HL-60 (cell line): ENCODE measurements around the gene CCT2.

Experiments
- DNase-seq, 2 experiments: peaks; one replicate each; pipeline ENCODE4 v3.0.0-alpha.2; 2010 to 2020; ENCODE audit warnings: low read depth in 1 of 2, low spot score in 1 of 2
- H3K27ac ChIP-seq: fragments of 250-450 bp; sonication (Bioruptor Pico); replicated peaks from 2 replicates; pipeline ENCODE4 v1.5.1; 2020; ENCODE audit warnings: mild to moderate bottlenecking, moderate library complexity
- H3K27me3 ChIP-seq: fragments of 250-450 bp; sonication (Bioruptor Pico); 2 replicates; pipeline ENCODE4 v1.5.1; 2021; ENCODE audit warnings: mild to moderate bottlenecking, moderate library complexity; ENCODE audit not compliant: insufficient read depth, poor library complexity, severe bottlenecking
- H3K4me3 ChIP-seq: replicated peaks from 2 replicates; pipeline ENCODE4 v1.5.1; 2011; ENCODE audit warnings: mild to moderate bottlenecking, control low read depth, low read length; ENCODE audit not compliant: insufficient read depth
- GABPA ChIP-seq: IDR thresholded peaks from 2 replicates; pipeline ENCODE4 v1.6.1; 2012; ENCODE audit warnings: low read depth
- POLR2AphosphoS5 ChIP-seq: IDR thresholded peaks from 2 replicates; pipeline ENCODE4 v1.6.1; 2012; ENCODE audit warnings: low read depth
- SPI1 ChIP-seq: IDR thresholded peaks from 2 replicates; pipeline ENCODE4 v1.6.1; 2012; ENCODE audit warnings: low read depth, mild to moderate bottlenecking, borderline replicate concordance
- TF ChIP-seq, protein P1 (sequence below): IDR thresholded peaks from 2 replicates; pipeline ENCODE4 v1.6.1; 2012; ENCODE audit warnings: low read depth; ENCODE audit not compliant: insufficient replicate concordance
- TF ChIP-seq, protein P2 (sequence below): IDR thresholded peaks from one replicate; pipeline ENCODE4 v1.5.1; 2011; ENCODE audit warnings: low read length, control low read depth, inconsistent platforms; ENCODE audit not compliant: insufficient read depth

CCT2 gene

DNA sequence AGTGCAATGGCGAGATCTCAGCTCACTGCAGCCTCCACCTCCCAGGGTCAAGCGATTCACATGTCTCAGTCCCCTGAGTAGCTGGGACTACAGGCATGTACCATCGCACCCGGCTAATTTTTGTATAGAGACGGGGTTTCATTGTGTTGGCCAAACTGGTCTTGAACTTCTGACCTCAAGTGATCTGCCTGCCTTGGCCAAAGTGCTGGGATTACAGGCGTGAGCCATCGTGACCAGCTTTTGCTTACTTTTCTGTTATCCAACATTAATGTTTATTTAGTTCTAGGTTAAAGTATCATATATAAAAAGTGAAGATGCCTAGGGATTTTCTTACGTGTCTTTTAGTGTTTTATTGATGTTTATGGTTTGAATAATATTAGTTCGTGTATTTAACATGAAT is 28.9 kb upstream of the CCT2 start:
- TF ChIP-seq POLR2AphosphoS5 = no peak
- TF ChIP-seq, protein P1, sequence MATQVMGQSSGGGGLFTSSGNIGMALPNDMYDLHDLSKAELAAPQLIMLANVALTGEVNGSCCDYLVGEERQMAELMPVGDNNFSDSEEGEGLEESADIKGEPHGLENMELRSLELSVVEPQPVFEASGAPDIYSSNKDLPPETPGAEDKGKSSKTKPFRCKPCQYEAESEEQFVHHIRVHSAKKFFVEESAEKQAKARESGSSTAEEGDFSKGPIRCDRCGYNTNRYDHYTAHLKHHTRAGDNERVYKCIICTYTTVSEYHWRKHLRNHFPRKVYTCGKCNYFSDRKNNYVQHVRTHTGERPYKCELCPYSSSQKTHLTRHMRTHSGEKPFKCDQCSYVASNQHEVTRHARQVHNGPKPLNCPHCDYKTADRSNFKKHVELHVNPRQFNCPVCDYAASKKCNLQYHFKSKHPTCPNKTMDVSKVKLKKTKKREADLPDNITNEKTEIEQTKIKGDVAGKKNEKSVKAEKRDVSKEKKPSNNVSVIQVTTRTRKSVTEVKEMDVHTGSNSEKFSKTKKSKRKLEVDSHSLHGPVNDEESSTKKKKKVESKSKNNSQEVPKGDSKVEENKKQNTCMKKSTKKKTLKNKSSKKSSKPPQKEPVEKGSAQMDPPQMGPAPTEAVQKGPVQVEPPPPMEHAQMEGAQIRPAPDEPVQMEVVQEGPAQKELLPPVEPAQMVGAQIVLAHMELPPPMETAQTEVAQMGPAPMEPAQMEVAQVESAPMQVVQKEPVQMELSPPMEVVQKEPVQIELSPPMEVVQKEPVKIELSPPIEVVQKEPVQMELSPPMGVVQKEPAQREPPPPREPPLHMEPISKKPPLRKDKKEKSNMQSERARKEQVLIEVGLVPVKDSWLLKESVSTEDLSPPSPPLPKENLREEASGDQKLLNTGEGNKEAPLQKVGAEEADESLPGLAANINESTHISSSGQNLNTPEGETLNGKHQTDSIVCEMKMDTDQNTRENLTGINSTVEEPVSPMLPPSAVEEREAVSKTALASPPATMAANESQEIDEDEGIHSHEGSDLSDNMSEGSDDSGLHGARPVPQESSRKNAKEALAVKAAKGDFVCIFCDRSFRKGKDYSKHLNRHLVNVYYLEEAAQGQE = no peak
- TF ChIP-seq, protein P2, sequence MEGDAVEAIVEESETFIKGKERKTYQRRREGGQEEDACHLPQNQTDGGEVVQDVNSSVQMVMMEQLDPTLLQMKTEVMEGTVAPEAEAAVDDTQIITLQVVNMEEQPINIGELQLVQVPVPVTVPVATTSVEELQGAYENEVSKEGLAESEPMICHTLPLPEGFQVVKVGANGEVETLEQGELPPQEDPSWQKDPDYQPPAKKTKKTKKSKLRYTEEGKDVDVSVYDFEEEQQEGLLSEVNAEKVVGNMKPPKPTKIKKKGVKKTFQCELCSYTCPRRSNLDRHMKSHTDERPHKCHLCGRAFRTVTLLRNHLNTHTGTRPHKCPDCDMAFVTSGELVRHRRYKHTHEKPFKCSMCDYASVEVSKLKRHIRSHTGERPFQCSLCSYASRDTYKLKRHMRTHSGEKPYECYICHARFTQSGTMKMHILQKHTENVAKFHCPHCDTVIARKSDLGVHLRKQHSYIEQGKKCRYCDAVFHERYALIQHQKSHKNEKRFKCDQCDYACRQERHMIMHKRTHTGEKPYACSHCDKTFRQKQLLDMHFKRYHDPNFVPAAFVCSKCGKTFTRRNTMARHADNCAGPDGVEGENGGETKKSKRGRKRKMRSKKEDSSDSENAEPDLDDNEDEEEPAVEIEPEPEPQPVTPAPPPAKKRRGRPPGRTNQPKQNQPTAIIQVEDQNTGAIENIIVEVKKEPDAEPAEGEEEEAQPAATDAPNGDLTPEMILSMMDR = no peak

DNA sequence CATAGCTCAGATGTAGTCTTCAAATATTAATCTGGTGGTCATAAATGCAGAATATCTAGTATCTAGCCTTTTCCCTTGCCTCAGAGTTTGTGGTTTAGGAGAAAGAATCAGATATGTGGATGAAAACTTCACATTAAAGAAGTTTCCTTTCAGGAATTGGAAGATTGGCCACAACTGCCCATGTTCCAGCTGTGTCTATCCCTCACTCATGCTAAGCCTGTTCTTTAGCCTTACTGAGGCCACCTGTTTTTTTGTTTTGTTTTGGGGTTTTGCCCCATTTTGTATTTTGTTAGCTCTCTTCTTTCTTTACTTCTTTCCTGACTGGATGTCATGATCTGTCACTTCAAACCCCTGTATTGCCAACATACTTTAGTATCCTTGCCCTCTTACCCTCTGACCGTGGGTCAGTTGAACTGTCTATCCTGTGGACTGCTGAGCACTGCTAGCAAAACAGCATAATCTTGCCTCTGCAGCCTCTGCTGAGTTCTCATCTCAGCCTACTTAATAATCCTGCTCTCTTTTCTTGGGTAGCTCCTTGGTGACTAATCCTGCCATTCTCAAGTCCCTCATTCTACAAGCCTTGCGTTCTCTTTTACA is 22.0 kb upstream of the CCT2 start:
- DNase-seq = no peak
- Histone ChIP-seq H3K27me3 (no peaks in the 10 kb centered on the region), H3K4me3 (no peak overlapping the region), H3K27ac (no peak overlapping the region)
- TF ChIP-seq, protein P1 = no peak
- no peak for TF ChIP-seq SPI1
- TF ChIP-seq, protein P2 = no peak
- TF ChIP-seq GABPA = no peak
- TF ChIP-seq POLR2AphosphoS5 = no peak

More for the DNA sequence above, 28.9 kb upstream of the CCT2 start:
- DNase-seq = no peak
- no peaks in the 10 kb centered on the region for H3K27me3 ChIP-seq
- no peak overlapping the region for H3K4me3 ChIP-seq
- H3K27ac ChIP-seq = no peak overlapping the region

DNA sequence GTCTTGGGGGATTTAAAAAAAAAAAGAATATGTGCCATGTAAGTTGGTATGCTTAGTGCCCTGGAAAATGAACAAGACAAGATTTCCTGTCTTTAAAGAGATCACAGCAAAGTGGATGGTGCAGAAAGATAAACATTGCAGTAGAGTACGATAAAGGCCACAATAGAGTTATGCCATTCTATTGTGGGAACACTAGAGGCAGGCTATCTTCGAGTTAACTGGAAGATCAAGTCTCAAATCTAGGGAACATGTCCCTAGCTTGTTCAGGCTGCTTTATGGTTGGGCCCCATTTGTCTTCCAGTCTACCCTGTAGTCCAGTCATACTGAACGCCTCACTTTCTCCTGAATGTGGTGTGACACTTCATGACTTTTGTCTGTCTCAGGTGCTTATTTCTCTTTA is 18.7 kb upstream of the CCT2 start:
- Histone ChIP-seq H3K27me3 (no peaks in the 10 kb centered on the region), H3K27ac (no peak overlapping the region), H3K4me3 (no peak overlapping the region)
- TF ChIP-seq SPI1 (no peak), GABPA (no peak), POLR2AphosphoS5 (no peak)
- TF ChIP-seq, protein P1 = no peak
- TF ChIP-seq, protein P2 = no peak
- DNase-seq = no peak
